Measurements from ENCODE around the gene RNF214.

Gene RNF214

GRCh38 chr11:117200813-117201657, 31.4 kb upstream of the RNF214 start:
- no peak for ATAC-seq
- no peak for TF ChIP-seq ZC3H10 (CRISPR knock-in tag; IDR thresholded peaks at IDR 0.05)
- no peak for TF ChIP-seq ZFP30 (CRISPR knock-in tag; IDR thresholded peaks at IDR 0.05)
- TF ChIP-seq ISL1 (CRISPR knock-in tag; IDR thresholded peaks at IDR 0.05), result no peak
- TF ChIP-seq, protein P1, sequence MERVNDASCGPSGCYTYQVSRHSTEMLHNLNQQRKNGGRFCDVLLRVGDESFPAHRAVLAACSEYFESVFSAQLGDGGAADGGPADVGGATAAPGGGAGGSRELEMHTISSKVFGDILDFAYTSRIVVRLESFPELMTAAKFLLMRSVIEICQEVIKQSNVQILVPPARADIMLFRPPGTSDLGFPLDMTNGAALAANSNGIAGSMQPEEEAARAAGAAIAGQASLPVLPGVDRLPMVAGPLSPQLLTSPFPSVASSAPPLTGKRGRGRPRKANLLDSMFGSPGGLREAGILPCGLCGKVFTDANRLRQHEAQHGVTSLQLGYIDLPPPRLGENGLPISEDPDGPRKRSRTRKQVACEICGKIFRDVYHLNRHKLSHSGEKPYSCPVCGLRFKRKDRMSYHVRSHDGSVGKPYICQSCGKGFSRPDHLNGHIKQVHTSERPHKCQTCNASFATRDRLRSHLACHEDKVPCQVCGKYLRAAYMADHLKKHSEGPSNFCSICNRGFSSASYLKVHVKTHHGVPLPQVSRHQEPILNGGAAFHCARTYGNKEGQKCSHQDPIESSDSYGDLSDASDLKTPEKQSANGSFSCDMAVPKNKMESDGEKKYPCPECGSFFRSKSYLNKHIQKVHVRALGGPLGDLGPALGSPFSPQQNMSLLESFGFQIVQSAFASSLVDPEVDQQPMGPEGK (CRISPR knock-in tag; IDR thresholded peaks at IDR 0.05; ENCODE audit: borderline replicate concordance), result no peak
- no peak for TF ChIP-seq RARB (CRISPR knock-in tag; IDR thresholded peaks at IDR 0.05)
- TF ChIP-seq OSR1 (CRISPR knock-in tag; IDR thresholded peaks at IDR 0.05), result no peak
- TF ChIP-seq CREB5 (CRISPR knock-in tag; IDR thresholded peaks at IDR 0.05; ENCODE audit: low read depth), result no peak
- no peak for TF ChIP-seq TOX (CRISPR knock-in tag; IDR thresholded peaks at IDR 0.05; ENCODE audit: borderline replicate concordance)

DNA sequence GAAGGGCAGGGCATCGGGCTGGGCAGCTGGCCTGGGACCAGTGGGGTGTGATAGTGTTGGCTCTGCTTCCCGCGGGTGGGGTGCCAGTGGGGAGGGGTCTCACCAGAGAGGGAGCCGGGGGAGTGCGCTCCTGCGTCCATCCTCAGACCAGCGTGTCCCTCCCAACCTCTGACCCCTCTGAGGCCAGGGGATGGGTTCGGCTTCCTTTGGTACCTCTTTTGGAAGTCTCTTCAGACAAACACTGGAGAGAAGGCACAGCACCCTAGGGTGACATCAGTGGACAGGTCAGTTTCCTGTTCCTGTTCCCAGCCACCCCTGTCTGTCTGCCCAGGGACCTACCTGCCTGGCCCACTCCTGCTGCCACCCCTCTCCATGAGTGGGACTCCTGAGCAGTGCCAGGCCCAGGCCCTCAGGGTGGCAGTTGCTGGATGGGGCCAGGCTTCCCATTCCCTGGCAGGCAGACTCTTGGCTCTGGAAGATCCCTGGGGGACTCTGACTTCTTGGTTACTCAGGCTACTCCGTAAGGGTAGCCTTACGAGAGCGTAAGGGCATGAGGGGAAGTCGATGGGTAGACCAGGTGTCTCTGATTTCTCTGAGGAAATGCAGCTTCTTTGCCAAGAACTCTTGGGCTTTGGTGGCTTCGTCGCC, 30.7 kb upstream of the RNF214 start:
- no peak for ATAC-seq
- TF ChIP-seq ZC3H10 (CRISPR knock-in tag; IDR thresholded peaks at IDR 0.05), result no peak
- TF ChIP-seq GLIS3 (CRISPR knock-in tag; IDR thresholded peaks at IDR 0.05), result no peak
- no peak for TF ChIP-seq ESRRG (CRISPR knock-in tag; IDR thresholded peaks at IDR 0.05)
- TF ChIP-seq OSR1 (CRISPR knock-in tag; IDR thresholded peaks at IDR 0.05), result no peak
- TF ChIP-seq ZFP30 (CRISPR knock-in tag; IDR thresholded peaks at IDR 0.05), result no peak
- no peak for TF ChIP-seq POU6F1 (CRISPR knock-in tag; IDR thresholded peaks at IDR 0.05; ENCODE audit: borderline replicate concordance, low read depth)
- TF ChIP-seq ISL1 (CRISPR knock-in tag; IDR thresholded peaks at IDR 0.05), result no peak
- no peak for TF ChIP-seq TCF4 (CRISPR knock-in tag; IDR thresholded peaks at IDR 0.05; ENCODE audit: borderline replicate concordance)
- TF ChIP-seq RARB (CRISPR knock-in tag; IDR thresholded peaks at IDR 0.05), result no peak
- TF ChIP-seq CREB5 (CRISPR knock-in tag; IDR thresholded peaks at IDR 0.05; ENCODE audit: low read depth), result no peak

DNA sequence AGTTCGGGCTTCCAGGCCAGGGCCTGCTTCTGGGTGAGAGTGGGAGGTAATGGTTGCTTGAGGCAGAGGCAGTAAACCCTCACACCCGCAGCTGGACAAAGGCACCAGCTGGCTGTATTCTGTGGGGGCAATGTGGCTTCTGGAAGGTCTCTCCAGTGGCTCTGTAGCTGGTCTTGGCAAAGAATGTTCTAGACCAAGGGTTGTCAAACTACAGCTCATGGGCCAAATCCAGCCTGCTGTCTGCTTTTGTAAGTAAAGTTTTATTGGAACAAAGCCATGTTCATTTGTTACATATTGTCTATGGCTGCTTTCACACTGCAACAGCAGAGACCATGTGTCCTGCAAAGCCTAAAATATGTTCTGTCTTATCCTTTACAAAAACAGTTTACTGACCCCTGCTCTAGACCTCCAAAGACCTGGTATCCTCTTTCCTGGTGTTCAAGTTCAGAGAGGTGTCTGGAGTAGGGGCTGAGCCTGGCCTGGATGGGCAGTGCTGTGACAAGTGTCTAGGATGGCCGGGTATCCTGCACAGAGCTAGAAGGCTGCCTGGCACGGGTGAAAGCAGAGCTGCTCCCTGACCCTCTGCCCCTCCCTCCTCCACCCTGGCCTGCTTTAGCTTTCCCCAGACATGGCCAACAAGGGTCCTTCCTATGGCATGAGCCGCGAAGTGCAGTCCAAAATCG, 29.9 kb upstream of the RNF214 start:
- ATAC-seq, result no peak
- TF ChIP-seq ZNF8 (CRISPR knock-in tag; IDR thresholded peaks at IDR 0.05) (no peak), TCF4 (CRISPR knock-in tag; IDR thresholded peaks at IDR 0.05; ENCODE audit: borderline replicate concordance) (no peak), ZNF70 (CRISPR knock-in tag; IDR thresholded peaks at IDR 0.05) (no peak), RARB (CRISPR knock-in tag; IDR thresholded peaks at IDR 0.05) (no peak), CREB5 (CRISPR knock-in tag; IDR thresholded peaks at IDR 0.05; ENCODE audit: low read depth) (no peak), SNAI2 (CRISPR knock-in tag; IDR thresholded peaks at IDR 0.05) (no peak), ISL1 (CRISPR knock-in tag; IDR thresholded peaks at IDR 0.05) (no peak), ZFP30 (CRISPR knock-in tag; IDR thresholded peaks at IDR 0.05) (no peak), TOX (CRISPR knock-in tag; IDR thresholded peaks at IDR 0.05; ENCODE audit: borderline replicate concordance) (no peak)

GRCh38 chr11:117203069-117203407, 29.4 kb upstream of the RNF214 start:
- no peak for TF ChIP-seq TOX (CRISPR knock-in tag; IDR thresholded peaks at IDR 0.05; ENCODE audit: borderline replicate concordance)
- no peak for TF ChIP-seq ZNF8 (CRISPR knock-in tag; IDR thresholded peaks at IDR 0.05)
- no peak for TF ChIP-seq ZFP3 (CRISPR knock-in tag; IDR thresholded peaks at IDR 0.05)
- TF ChIP-seq, protein P2, sequence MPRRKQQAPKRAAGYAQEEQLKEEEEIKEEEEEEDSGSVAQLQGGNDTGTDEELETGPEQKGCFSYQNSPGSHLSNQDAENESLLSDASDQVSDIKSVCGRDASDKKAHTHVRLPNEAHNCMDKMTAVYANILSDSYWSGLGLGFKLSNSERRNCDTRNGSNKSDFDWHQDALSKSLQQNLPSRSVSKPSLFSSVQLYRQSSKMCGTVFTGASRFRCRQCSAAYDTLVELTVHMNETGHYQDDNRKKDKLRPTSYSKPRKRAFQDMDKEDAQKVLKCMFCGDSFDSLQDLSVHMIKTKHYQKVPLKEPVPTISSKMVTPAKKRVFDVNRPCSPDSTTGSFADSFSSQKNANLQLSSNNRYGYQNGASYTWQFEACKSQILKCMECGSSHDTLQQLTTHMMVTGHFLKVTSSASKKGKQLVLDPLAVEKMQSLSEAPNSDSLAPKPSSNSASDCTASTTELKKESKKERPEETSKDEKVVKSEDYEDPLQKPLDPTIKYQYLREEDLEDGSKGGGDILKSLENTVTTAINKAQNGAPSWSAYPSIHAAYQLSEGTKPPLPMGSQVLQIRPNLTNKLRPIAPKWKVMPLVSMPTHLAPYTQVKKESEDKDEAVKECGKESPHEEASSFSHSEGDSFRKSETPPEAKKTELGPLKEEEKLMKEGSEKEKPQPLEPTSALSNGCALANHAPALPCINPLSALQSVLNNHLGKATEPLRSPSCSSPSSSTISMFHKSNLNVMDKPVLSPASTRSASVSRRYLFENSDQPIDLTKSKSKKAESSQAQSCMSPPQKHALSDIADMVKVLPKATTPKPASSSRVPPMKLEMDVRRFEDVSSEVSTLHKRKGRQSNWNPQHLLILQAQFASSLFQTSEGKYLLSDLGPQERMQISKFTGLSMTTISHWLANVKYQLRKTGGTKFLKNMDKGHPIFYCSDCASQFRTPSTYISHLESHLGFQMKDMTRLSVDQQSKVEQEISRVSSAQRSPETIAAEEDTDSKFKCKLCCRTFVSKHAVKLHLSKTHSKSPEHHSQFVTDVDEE (CRISPR knock-in tag; IDR thresholded peaks at IDR 0.05), result no peak
- TF ChIP-seq OSR1 (CRISPR knock-in tag; IDR thresholded peaks at IDR 0.05), result no peak
- no peak for TF ChIP-seq BACH2 (CRISPR knock-in tag; IDR thresholded peaks at IDR 0.05; ENCODE audit: borderline replicate concordance)
- TF ChIP-seq ZNF70 (CRISPR knock-in tag; IDR thresholded peaks at IDR 0.05), result no peak
- no peak for TF ChIP-seq PPARA (CRISPR knock-in tag; IDR thresholded peaks at IDR 0.05; ENCODE audit: borderline replicate concordance)
- TF ChIP-seq ZFP30 (CRISPR knock-in tag; IDR thresholded peaks at IDR 0.05), result no peak
- no peak for TF ChIP-seq RARB (CRISPR knock-in tag; IDR thresholded peaks at IDR 0.05)
- no peak for ATAC-seq

Data from SK-N-SH treated with all-trans-retinoic acid at 6 μM for 48 hours (cell line).